GM21786 (cell line): ENCODE results near the gene HOXD8.

Source experiments
- ATAC-seq: cut with Tn5 transposase; IDR thresholded peaks from one replicate; pipeline ENCODE4 v1.9.1; 2021; ENCODE audit not compliant: unreplicated experiment

The HOXD8 gene

GRCh38 chr2:176171351-176172006 lies 42.0 kb downstream of the HOXD8 start:
- ATAC-seq: no peak

DNA sequence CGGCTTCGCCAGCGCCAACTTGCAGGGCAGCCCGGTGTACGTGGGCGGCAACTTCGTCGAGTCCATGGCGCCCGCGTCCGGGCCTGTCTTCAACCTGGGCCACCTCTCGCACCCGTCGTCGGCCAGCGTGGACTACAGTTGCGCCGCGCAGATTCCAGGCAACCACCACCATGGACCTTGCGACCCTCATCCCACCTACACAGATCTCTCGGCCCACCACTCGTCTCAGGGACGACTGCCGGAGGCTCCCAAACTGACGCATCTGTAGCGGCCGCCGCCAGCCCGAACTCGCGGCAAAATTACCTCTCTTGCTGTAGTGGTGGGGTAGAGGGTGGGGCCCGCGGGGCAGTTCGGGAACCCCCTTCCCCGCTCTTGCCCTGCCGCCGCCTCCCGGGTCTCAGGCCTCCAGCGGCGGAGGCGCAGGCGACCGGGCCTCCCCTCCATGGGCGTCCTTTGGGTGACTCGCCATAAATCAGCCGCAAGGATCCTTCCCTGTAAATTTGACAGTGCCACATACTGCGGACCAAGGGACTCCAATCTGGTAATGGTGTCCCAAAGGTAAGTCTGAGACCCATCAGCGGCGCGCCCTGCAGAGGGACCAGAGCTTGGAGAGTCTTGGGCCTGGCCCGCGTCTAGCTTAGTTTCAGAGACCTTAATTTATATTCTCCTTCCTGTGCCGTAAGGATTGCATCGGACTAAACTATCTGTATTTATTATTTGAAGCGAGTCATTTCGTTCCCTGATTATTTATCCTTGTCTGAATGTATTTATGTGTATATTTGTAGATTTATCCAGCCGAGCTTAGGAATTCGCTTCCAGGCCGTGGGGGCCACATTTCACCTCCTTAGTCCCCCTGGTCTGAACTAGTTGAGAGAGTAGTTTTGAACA lies 42.7 kb downstream of the HOXD8 start:
- ATAC-seq: no peak

- ATAC-seq: no peak
Measured at GRCh38 chr2:176172895-176173566, 43.5 kb downstream of the HOXD8 start.

DNA sequence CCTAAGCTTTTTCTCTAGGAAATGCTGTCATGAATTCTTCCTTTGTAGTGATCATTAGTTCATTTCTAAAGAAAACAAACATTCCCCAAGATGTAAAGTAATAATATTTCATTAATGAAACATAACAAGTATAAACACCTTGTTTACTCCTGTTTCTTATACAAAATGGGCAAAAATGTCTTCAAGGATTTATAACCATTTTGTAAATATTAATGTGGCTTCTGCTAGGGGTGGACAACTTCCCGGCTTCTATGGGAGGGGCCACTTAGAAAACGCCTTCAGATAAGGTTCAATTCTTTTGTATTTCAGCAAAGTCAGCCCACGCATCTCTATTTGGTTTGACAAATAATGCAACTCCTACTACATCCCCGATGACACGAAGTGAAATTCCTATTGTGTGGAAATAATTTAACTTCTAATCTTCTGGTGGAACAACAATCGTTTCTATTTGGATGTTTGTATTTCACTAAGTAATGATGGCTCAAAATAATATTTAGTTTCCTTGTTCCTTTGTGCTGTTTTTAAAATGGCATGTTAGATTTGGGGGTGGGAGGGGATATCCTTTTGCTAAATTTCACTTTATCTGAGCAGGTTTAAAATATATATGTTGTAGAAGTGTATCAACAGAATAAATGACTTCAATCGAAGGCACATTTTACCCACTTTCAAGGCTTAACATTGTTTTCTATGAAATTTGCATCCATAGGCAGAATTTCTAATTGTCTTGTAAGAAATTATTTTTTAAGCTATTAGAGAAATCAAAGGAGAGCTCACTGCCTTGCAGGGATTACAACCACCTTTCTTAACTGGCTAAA lies 44.3 kb downstream of the HOXD8 start:
- ATAC-seq: no peak

DNA sequence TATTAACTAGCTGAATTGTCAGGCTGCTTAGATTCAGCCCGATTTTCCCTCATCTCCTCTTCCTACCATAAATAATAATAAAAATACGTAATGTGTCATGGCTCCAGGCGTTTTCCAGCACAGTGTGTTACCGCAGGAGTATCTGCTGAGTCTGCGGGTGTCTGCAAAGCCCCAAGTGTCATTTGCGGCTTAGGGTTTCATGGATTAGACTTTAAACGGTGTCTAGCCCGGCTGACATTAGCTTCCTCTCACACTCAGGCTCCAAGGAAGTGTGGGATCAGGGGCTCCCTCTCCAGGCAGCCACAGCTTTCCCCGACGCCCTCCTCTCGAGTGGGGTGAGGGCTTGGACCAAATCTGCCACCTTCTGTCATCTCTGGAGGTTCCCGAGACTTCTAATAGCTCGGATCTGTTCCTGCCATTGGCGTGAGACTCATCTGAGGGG lies 44.9 kb downstream of the HOXD8 start:
- no peak for ATAC-seq

DNA sequence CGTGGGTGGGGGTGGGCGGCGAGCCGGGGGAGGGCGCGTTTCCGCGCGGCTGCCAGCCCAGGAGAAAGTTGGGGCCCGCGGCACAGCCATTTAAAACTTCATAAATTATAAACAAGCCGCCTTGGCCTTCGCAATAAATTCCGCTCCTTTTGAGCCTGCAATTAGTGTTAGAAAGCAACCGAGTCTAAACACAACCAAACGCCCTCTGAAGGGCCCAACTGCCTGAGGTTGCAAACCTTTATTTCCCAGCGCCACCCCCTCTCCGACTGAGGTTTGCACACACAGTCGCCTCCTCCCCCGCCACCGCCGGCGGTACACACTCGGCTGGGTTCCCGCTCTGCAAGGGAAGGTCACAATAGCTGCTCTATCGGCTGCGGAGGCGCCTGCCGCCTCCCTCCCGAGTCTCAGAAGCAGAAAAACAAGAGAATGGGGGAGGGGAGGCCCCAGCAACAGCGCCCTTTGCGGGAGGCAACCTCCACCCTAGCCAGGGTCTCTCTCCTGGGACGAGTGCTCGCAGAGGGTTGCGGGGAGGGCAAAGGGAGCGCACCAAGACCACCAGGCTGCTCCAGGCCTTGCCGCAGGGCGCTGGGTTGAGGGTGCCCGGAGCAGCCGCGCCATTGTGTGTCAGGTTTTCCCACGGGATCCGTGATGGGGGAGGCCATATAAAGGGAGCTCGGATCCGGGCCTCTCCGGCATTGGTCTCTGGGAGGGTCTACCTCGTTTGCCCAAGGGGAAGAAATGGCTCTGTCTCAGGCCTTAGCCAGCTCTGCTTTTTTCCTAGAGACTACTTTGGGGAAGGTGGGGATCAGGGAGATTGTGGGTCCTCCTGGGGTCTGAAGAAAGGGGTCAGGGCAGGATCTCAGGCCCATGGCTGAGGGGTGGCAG lies 45.6 kb downstream of the HOXD8 start:
- ATAC-seq: no peak

DNA sequence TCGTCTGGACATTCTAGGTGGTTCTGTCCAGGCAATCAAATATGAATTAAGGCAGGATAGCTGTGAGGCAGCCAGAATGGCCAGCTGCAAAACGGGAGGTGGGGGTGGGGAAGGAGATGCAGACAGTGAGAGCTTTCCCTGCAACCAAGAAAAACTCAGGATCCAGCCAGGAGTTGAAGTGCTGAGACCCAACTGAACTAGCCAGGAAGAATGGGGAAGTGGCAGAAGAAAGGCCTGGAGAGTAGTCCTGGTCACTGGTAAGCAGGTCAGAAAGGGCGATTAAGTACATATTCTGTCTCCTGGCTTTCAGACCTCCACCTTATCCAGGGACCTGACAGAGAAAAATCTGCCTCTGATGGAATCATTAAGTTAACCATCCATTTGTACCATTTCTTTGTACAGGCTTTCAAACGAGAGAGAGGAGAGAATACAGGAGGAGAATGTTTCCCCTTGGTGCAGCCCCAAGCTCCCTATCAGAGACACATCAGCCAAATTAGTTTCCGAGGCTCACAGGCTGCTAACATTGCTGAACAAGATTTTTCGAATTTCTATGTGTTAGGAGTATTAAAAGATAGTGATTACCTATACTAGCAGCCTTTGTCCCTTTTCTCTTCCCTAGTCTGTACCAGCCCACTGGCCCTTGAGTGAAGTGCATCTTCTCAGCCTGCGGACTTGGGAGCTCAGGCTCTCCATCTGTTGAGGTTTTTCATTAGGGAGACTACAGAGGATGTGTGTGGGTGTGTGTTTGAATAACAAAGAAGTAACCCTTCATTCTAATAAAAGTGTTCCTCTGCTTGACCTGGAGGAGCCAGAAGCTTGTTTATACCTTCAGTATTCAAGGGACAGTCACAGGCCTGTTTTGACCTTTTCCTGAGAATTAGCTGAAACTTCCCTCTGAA lies 46.5 kb downstream of the HOXD8 start:
- no peak for ATAC-seq

DNA sequence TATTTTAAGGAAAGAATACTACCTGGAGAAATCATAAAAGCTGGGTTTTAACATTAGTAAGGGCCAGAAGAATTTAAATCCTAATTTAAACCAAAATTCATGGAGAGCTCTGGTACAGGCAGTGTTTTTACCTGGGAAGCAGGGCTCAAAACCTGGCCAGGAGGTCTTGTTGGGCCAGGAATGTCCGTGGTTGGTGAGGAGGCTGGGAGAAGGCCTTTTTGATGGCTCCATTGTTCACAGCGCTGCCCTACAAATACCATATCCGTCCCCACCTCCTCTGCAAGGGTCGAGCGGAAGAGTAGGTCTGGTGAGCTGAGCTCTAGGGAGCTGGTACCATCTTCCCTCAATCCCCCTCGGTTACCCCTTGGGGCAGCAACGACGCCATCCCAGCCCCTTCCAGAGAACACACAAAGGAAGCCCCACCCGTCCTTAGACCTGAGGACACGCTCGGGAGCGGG lies 48.1 kb downstream of the HOXD8 start:
- ATAC-seq: no peak

DNA sequence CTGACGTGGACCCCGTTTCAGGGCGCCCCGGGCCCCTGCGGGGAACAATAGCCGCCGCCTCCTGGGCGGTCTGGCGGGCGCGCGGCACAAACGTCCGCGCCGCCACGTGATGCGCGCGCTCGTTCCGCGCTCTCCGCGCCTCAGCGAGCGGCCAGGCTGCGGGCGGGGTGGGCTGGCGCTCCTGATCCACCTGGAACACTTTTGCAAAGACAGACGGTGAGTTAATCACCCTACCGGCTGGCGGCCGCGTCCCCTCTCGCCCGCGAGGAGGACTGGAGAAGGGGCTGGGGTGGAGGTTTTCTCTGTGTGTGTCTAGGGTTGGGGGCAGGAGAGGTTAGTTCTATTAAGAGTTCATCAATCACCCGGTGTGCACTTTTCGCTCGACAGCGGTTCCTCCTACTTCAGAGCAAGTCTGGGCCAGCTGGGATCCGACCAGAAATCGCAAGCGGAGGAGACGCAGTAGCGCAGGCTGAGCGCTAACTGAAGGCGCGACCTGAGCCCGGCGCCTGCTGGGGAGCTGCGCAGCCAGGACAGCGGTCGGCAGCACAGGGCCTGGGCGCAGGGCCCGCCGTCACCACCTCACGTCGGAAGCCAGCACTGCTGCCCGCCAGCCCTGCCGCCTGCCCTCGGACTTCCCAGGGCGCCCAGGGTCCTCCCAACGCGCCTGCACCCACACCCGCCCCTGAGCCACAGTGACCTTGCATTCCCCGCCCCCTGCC lies 48.7 kb downstream of the HOXD8 start:
- no peak for ATAC-seq

GRCh38 chr2:176178757-176179295 lies 49.3 kb downstream of the HOXD8 start:
- no peak for ATAC-seq

GRCh38 chr2:176181551-176181950 lies 52.0 kb downstream of the HOXD8 start:
- no peak for ATAC-seq
